Tibial nerve (tissue), 3 donors: ENCODE results near the gene GALR2.

Experiments
- CTCF ChIP-seq, 5 experiments: fragments of 200-600 bp in 3 of 5; fragments of 450-650 bp in 2 of 5; sonication (generic) in 3 of 5; IDR thresholded peaks; one replicate each; pipeline ENCODE4 v1.5.1; 2016 to 2019; ENCODE audit warnings: antibody characterized with exemption in 5 of 5, mild to moderate bottlenecking in 3 of 5, moderate library complexity in 2 of 5
- POLR2A ChIP-seq, 2 donors: fragments of 450-650 bp; IDR thresholded peaks; one replicate each; pipeline ENCODE4 v1.6.1; 2017; ENCODE audit warnings: antibody characterized with exemption in 2 of 2, mild to moderate bottlenecking in 2 of 2, moderate library complexity in 2 of 2

GRCh38 chr17:76106703-76107102 is 32.1 kb downstream of the GALR2 start:
- TF ChIP-seq POLR2A (IDR thresholded peaks at IDR 0.05): no peak
- TF ChIP-seq CTCF (IDR thresholded peaks at IDR 0.05): no peak
